Mucosa of stomach (tissue), 1 donor: ENCODE results near the gene CFAP77.
"Not testable (repeated sequence)": the region's sequence is repeated elsewhere in the genome, so short reads cannot be mapped to it uniquely, and the experiment has no call there.

Source experiments
- H3K27me3 ChIP-seq: one replicate; pipeline ENCODE4 v1.7.0; 2013; ENCODE audit warnings: mild to moderate bottlenecking, low read length; ENCODE audit not compliant: control insufficient read depth, insufficient read depth
- H3K36me3 ChIP-seq: one replicate; pipeline ENCODE4 v1.7.0; 2013; ENCODE audit warnings: low read length; ENCODE audit not compliant: control insufficient read depth, insufficient read depth
- H3K4me1 ChIP-seq: one replicate; pipeline ENCODE4 v1.7.0; 2013; ENCODE audit warnings: mild to moderate bottlenecking, low read length; ENCODE audit not compliant: control insufficient read depth, insufficient read depth
- H3K4me3 ChIP-seq: one replicate; pipeline ENCODE4 v1.7.0; 2013; ENCODE audit warnings: low read length
- H3K9ac ChIP-seq: one replicate; pipeline ENCODE4 v1.7.0; 2013; ENCODE audit warnings: mild to moderate bottlenecking, low read length, moderate library complexity
- H3K9me3 ChIP-seq: one replicate; pipeline ENCODE4 v1.7.0; 2013; ENCODE audit warnings: mild to moderate bottlenecking, low read length, moderate library complexity; ENCODE audit not compliant: control insufficient read depth
- donor health status: Pancreatic carcinoma.

Gene CFAP77

DNA sequence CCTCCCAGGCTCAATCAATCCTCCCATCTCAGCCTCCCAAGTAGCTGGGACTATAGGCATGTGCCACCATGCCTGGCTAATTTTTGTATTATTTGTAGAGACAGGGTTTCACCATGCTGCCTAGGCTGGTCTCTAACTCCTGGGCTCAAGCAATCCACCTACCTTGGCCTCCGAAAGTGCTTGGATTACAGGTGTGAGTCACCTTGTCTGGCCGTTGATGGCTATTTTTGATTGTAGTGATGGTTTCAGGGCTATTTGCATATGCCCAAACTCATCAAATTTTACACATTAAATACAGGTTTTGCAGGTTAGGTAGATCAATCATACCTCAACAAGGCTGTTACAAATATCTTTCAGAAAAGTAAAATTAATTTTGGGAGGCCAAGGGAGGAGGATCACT lies 158.8 kb downstream of the CFAP77 start:
- not testable (repeated sequence) for H3K36me3 ChIP-seq, H3K9ac ChIP-seq, H3K4me3 ChIP-seq, H3K4me1 ChIP-seq, H3K9me3 ChIP-seq, H3K27me3 ChIP-seq

DNA sequence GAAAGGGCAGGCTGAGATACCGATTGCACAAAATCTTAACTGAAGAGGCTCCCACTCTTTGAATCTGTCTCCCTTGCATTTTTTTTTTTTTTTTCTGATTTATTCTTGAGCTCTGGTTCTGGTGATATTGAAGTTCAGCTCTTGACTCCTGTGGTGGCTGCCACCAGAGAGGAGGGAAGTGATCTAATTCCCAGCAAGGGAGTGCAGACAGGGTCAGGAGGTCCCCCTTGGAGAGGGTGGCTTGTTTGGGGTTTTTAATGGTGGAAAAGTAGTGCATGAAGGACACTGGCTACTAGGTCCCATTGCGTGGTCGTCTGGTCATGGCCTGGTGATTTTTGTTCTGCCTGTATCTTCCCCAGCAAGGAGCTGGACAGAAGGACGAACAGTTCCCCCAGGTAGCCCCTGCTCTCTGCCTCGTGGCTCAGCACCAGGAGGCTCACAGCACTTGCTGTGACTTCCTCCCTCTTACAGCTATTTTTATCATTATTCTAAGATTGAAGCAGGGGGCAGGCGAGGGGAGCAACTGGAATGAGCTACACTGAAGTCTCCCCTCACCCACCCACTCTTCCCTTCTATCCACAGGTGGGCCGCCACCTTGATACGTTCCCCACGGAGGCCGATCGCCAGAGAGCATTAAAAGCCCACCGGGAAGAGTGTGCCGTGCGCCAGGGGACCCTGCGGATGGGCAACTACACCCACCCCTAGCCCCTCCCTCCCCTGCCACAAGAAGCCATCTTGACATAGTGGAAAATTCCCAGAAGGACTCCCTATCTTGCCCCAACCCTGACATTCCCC lies 162.0 kb downstream of the CFAP77 start:
- Histone ChIP-seq H3K27me3 (peaks cover 23% of the 10 kb centered on the region), H3K4me1 (no peaks in the 10 kb centered on the region), H3K9ac (no peak overlapping the region), H3K4me3 (no peak overlapping the region), H3K36me3 (no peaks in the 10 kb centered on the region), H3K9me3 (no peaks in the 10 kb centered on the region)

DNA sequence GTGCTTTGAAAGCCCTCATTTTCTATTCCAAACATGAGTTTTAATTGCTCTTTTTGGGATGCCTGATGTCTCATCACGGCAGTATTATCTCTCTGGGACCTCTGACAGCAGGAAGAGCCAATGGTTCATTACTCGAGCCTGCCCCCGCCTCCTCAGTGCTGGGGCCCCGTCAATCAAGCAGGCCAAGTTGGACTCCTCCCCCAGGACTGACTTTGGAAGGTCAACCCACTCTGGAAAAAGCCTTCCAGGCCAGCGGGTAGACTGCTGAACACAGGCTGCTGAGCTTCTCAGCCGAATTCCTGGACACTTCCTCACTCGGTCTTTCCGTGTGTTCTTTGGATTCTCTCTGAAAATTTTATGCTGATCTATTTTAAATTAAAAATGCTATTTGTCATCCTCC lies 162.9 kb downstream of the CFAP77 start:
- peaks cover 30% of the 10 kb centered on the region for H3K27me3 ChIP-seq
- no peak overlapping the region for H3K9ac ChIP-seq
- H3K9me3 ChIP-seq, result no peaks in the 10 kb centered on the region
- no peaks in the 10 kb centered on the region for H3K36me3 ChIP-seq
- no peak overlapping the region for H3K4me3 ChIP-seq
- no peaks in the 10 kb centered on the region for H3K4me1 ChIP-seq

DNA sequence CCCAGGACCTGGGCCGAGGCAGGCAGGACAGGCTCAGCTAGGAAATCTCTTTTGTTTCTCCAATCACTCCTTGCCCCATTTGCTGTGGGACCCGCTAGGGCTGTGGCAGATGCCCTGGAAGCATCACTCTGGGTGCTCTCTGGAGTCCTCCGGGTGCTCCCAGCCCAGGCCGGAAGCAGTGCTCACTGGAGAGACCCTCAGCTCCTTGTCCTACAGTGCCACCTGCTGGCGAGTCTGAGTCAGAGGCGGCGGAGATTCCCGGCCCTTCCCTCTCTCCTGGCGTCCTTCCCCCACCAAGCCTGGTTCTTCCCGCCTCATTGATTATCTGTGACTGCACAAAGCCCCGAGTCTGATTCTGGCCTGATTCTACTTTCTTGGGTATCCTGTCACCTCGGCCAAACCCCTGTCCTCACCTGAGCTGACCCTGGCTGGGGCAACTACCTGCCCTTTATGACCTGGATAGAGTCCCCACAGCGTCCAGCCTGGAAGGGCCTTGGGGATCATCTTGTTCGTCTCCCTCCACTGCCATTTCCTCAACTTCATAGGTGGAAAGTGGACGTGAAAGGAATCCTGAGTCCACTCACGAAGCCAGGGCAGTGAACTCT lies 165.1 kb downstream of the CFAP77 start:
- Histone ChIP-seq H3K27me3 (peaks cover 52% of the 10 kb centered on the region), H3K9ac (no peak overlapping the region), H3K36me3 (no peaks in the 10 kb centered on the region), H3K9me3 (no peaks in the 10 kb centered on the region), H3K4me3 (no peak overlapping the region), H3K4me1 (no peaks in the 10 kb centered on the region)

DNA sequence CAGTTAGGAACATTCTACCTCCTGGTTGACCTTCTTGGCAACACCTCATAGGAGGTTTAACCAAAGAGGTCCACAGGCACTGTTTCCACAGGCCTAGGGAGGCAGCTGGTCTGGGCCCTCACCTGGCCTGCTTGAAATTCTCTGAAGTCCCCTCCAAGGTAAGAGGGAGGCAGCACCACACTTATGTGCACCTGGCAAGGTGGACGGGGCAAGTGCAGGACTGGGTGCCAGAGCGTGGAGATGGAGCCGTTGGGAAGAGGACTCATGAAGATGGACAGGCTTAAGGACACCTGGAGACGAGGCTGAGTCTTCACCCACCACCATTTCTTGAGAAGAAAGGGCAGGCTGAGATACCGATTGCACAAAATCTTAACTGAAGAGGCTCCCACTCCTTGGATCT lies 165.8 kb downstream of the CFAP77 start:
- no peak overlapping the region for H3K9ac ChIP-seq
- H3K36me3 ChIP-seq, result no peaks in the 10 kb centered on the region
- no peaks in the 10 kb centered on the region for H3K9me3 ChIP-seq
- H3K4me1 ChIP-seq, result no peaks in the 10 kb centered on the region
- H3K27me3 ChIP-seq, result peaks cover 59% of the 10 kb centered on the region
- no peak overlapping the region for H3K4me3 ChIP-seq

DNA sequence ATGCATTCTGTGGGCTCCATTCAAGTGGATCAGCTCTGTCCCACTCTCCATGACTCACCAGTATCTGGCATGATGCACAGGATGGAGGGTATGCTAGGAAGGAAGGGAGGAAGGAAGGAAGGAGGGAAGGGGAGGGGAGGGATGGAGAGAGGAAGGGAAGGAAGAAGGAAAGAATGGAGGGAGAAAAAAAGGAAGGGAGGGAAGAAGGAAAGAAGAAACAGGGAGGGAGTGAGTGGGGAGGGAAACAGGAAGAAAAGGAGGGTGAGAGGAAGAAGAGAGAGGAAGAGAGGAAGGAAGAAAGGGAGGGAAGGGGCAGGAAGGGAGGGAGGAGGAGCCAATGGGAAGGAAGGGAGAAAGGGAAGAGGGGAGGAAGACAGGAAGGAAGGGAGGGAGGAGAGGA lies 167.1 kb downstream of the CFAP77 start:
- no peaks in the 10 kb centered on the region for H3K9me3 ChIP-seq
- peaks cover 72% of the 10 kb centered on the region for H3K27me3 ChIP-seq
- H3K4me3 ChIP-seq, result no peak overlapping the region
- no peak overlapping the region for H3K9ac ChIP-seq
- no peaks in the 10 kb centered on the region for H3K36me3 ChIP-seq
- peaks cover 6% of the 10 kb centered on the region for H3K4me1 ChIP-seq

DNA sequence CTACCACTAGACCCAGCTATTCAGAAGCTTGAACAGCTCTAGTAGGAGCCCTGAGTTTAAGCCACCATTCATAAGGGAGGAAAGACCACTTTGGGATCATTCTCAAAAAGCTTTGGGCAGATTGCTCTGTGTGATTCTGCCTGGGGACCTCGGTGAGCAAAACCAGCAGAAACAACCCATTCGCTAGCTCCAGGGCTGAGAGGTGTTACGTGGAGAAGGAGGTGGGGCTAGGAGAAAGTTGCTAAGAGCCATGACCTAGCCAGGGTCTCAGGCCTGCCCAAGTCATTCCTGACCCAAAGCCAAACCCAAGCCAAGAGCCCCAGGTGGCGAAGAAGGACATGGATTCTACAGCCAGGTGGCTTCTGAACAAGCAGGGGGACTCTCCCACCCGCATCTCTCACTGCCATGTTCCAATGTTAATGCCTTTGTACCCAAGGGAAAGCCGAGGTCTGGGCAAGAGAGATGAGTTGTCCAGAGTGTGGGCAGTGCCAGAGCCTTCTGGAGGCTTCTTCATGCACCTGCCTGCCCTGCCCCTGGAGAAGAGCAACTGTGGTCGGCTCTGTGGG lies 168.4 kb downstream of the CFAP77 start:
- Histone ChIP-seq H3K4me3 (no peak overlapping the region), H3K27me3 (peaks cover 84% of the 10 kb centered on the region)

DNA sequence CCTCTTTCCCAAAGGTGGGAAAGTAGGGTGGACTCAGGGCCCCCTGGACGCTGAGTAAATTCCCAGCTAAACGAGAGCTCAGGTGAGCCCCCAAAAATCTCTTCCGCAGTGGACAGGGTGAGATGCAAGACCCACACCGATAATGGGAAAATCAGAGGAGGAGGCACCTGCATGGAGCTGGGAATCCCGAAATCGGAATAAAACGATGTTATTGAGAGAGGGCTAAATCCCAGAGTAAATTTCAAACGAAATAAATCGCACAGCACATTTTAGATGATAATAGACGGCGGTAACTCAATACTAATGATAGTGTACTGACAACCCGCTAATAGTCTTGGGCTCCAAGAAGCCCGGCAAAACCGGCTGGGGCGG lies 169.4 kb downstream of the CFAP77 start:
- Histone ChIP-seq H3K27me3 (peaks cover 93% of the 10 kb centered on the region), H3K4me1 (peaks cover 6% of the 10 kb centered on the region)

More for the DNA sequence above, 168.4 kb downstream of the CFAP77 start:
- Histone ChIP-seq H3K4me1 (peaks cover 6% of the 10 kb centered on the region), H3K36me3 (no peaks in the 10 kb centered on the region), H3K9ac (no peak overlapping the region), H3K9me3 (no peaks in the 10 kb centered on the region)

DNA sequence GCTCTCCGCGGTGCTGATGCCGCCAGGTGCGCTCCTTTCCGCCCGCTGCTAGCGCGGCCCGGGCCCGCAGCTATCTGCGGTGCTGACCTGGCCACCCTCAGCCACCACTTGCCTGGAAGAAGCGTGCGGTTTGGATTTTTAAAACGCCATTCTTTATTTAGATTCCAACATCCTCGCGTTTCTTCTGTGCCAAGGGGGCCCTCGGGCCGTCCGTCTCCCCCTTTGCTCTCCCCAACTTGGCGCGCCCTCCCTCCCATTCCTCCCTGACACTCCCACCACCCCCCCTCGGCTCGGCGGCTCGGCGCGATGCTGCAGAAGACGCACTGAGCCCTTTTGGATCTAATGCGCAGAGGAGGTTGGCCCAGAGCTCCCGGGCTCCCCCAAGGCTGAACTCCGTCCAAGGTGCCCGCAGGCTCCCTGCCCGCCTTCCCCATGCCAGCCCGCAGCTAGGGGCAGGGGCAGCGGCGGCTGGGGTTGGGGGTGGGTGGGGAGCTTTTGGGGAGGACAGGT lies 172.3 kb downstream of the CFAP77 start, which contains the start of gene BARHL1:
TSS of gene BARHL1 (plus strand) at position 331 of the 510 bp plus-strand sequence. CDS start 192 bp downstream, outside the sequence.
- H3K9ac ChIP-seq, result no peak within 1 kb of the TSS
- H3K4me3 ChIP-seq, result no peak within 1 kb of the TSS
- H3K4me1 ChIP-seq, result peaks cover 6% of the 10 kb centered on the region
- no peaks in the 10 kb centered on the region for H3K9me3 ChIP-seq
- no peaks in the 10 kb centered on the region for H3K36me3 ChIP-seq
- peaks cover 96% of the 10 kb centered on the region for H3K27me3 ChIP-seq

More for the DNA sequence above, 169.4 kb downstream of the CFAP77 start:
- Histone ChIP-seq H3K4me3 (no peak overlapping the region), H3K9ac (no peak overlapping the region), H3K36me3 (no peaks in the 10 kb centered on the region), H3K9me3 (no peaks in the 10 kb centered on the region)

DNA sequence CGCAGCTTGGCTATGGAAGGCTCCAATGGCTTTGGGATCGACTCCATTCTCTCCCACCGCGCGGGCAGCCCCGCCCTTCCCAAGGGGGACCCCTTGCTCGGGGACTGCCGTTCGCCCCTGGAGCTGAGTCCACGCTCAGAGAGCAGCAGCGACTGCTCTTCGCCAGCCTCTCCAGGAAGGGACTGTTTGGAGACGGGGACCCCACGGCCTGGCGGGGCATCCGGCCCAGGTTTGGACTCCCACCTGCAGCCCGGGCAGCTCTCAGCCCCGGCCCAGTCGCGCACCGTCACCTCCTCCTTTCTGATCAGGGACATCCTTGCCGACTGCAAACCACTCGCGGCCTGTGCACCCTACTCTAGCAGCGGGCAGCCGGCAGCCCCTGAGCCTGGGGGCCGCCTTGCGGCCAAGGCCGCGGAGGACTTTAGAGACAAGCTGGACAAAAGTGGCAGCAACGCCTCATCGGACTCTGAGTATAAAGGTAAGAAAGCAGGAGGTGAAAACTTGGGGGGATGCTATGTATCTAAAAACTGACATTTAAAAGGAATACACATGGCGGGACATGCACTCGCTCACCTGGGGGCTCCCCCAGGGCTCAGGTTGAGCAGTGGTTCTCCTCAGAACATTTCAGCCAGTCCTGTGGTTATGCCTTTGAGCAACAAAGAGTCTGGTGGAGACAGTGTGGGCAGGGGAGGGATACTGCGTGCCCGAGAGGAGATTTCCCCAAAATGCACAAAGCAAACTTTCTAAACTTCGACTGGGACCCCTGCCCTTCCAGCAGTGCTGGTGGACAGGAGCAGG lies 173.0 kb downstream of the CFAP77 start:
- H3K9ac ChIP-seq, result no peak overlapping the region
- H3K4me1 ChIP-seq, result peaks cover 6% of the 10 kb centered on the region
- H3K27me3 ChIP-seq, result peaks cover 98% of the 10 kb centered on the region
- no peaks in the 10 kb centered on the region for H3K9me3 ChIP-seq
- H3K4me3 ChIP-seq, result no peak overlapping the region
- no peaks in the 10 kb centered on the region for H3K36me3 ChIP-seq

DNA sequence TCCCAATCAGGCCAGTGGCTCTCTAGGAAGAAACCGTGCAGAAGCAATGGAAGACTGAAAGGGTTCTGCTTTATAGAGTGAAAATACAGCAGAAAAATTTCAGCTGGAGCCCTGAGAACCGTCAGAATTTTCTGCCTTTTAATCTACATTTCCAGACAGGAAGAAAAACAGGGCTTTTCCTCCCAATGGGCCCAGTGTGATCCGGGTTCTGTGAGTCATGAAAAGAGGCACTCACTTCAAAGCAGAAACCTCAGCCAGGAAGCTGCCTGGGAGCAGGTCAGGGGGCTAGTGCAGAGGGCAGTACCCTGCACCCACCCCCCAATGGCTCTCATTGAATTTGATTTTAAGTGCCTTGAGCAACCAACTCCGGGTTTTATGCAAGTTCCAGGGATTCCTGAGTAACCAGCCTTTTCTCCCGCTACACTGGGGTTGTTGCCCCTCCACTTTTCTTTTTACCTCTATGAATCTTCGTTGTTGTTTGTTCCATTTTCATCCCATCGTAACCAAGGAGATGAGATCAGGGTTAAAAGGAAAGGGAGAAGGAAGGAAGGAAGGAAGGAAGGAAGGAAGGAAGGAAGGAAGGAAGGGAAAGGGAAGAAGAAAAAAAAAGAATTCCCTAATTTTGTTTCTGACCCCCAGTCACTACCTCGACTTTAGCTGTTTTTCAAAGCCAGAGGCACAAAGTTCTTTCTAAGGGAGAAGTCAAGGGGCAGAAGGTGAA lies 173.7 kb downstream of the CFAP77 start:
- Histone ChIP-seq H3K4me3 (no peak overlapping the region), H3K27me3 (peaks cover 98% of the 10 kb centered on the region), H3K36me3 (no peaks in the 10 kb centered on the region), H3K4me1 (peaks cover 6% of the 10 kb centered on the region), H3K9ac (no peak overlapping the region), H3K9me3 (no peaks in the 10 kb centered on the region)
